GM18519 (cell line): ENCODE results near the gene IVD.

Experiments
- ATAC-seq: cut with Tn5 transposase; IDR thresholded peaks from one replicate; pipeline ENCODE4 v1.9.1; 2021; ENCODE audit warnings: mild to moderate bottlenecking, moderate library complexity; ENCODE audit not compliant: unreplicated experiment, low FRiP score

Gene IVD

DNA sequence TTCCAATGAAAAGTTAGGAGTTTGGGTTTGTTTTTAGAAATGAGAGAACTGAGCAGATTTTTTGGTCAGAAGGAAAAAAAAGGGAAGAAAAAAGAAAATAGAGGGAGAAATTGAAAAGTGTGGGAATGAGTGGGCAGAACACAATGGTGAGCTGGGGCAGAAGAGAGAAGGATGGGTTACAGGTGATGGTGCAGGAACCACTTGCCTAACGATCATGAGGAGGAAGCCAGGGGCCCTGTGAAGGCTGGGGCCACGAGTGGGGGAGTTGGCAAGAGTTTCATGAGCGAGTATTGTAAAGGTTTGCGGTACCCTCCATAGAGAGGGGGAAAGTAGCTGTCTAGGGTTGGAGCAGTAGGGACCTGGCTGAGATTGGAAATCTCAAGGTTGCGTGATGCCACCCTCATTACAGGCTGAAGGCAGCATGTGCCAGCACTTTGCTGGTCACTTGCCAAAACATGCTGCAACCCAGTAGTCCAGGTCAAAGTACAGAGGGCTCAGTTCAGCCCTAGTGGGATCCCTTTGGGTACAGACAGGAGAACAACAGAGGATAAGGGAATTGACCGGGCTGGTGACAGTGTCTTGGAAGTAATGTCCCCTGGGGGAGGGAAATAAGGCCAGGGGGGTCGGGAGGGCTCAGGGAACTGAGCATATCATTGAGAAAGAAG, 6.6 kb downstream of the IVD start:
- ATAC-seq: no peak

- ATAC-seq: no peak
Measured at GRCh38 chr15:40413036-40413435, 7.4 kb downstream of the IVD start.

- no peak for ATAC-seq
Measured at GRCh38 chr15:40414816-40415215, 9.2 kb downstream of the IVD start.

- no peak for ATAC-seq
Measured at GRCh38 chr15:40415226-40415625, 9.6 kb downstream of the IVD start.

GRCh38 chr15:40416056-40416455, 10.5 kb downstream of the IVD start:
- no peak for ATAC-seq

DNA sequence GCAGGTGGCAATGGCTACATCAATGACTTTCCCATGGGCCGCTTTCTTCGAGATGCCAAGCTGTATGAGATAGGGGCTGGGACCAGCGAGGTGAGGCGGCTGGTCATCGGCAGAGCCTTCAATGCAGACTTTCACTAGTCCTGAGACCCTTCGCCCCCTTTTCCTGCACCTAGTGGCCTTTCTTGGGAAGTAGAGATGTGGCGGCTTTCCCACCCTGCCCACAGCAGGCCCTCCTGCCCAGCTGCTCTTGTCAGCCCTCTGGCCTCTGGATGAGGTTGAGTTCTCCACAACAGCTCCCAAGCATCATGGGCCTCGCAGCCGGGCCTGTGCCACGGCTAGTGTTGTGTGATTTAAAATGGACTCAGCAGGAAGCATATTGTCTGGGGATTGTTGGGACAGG, 12.5 kb downstream of the IVD start:
- no peak for ATAC-seq

DNA sequence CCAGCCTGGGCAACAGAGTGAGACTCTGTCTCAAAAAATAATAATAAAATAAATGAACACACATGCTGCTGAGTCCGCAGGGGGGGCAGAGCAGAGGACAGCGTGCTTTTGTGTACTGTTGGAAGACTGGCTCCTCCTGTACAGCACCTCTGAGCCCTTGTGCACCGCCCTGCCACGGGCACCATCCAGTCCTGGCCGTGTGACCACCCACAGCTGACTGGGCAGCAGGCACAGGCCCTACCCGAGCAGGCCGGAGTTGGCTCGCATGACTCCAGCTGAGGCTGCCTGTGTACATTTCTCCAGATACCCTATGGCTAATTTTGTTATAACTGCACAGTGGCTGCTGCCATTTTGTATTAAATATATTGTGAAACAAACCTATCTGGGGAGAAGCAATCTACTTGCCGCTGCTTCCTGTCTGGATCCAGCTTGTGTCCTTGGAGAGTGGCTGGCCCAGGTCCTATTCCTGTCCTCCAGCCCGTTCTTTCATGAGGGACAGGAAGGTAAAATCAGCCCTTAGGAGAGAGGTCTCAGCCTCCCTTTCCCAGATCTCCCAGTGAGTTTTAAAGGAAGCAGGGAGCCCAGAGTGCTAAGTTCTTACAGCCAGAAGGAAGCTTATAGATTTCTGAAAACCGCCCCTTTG, 14.6 kb downstream of the IVD start:
- no peak for ATAC-seq

DNA sequence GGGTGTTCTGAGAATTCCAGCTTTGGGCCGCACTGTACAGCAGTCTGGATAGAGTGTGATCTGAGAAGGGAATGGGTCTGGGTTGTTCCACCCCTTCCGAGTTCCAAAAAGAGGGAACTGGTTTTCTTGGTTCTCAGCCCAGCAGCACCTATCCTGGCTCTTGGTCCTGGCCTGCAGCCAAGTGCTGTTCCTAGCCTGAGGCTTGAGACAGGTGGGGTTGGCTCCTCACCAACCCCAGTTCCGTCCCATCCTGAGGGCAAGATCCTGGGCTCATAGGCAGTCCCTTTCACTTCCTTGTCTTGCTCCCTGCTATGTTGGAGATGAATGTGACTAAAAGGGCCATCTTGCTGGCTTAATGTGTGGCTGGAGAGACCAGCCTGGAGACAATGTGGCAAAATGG, 15.2 kb downstream of the IVD start:
- no peak for ATAC-seq

- no peak for ATAC-seq
Measured at GRCh38 chr15:40421246-40422157, 15.9 kb downstream of the IVD start.

DNA sequence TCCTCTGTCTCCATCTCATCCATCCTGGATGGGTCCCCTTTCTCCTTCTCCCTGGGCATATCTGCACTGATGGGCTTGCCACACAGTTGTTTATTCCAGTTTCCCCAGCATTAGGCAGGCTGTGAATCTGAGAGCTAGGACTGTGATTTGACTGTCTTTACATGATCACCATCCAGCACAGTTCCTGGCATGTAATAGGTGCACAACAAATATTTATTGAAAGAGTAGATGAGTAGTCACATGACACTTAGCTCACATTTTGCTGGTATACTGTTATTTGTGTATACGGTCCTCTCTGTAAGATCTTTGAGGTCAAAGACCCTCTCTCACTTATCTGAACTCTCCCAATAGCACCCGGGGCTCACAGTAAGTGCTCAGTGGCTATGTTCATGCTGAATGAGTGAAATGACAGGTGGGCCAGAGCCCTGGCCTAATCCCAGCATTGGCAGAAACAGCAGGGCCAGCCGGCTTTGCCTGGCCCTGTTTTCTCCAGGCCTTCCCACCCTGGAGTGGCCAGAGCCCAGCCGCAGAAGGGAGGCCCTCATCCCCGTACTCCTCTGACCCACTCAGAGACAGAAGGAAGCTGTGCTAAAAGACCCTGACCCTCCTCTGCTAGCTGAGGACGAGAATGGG, 19.0 kb downstream of the IVD start:
- ATAC-seq: no peak

GRCh38 chr15:40425681-40426080, 20.1 kb downstream of the IVD start:
- ATAC-seq: no peak

DNA sequence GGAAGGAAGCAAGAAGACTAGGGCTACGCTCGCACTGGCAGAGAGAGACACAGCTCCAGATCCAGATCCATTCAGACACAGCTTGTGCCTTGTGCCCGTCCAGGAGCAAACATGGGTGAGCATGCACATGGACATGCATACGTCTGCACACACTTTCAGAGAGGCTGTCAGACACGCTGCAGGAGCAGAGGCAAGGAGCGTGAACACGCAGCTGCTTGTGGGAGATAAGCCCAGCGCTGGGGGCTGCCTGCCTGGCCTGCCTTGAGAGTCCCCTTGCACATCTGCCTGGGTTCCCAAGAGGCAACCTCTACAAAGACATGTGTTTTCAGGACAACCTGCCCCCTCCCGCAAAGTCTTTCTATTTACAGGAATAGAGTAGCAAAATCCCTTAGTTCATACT, 21.6 kb downstream of the IVD start:
- ATAC-seq: no peak

- no peak for ATAC-seq
Measured at GRCh38 chr15:40428185-40428584, 22.6 kb downstream of the IVD start.

- ATAC-seq: no peak
Measured at GRCh38 chr15:40429068-40429710, 23.6 kb downstream of the IVD start.

DNA sequence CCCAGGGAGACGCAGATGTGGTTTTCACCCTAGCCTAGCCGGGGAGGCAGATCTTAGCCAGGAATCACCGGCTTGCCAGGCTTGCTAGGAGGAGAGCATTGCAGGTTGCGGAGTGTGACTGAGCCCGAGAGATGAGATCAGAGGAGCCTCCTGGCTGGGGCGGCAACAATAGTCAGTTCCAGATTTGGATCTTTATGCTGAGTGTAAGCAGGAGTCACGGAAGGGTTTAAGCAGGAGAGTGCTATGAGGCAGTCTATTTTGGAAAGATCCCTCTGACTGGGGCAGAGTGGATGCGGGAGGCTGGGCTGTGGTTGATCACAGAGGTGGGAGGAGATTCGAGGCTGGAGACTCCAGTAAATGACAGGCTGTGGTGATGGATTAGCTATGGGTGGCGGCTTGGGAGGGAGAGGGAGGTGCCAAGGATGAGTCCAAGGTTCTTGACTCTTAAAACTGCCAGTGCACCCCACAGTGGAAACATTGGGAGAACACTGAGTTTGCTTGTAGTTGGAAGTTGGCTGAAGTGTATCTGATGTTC, 24.7 kb downstream of the IVD start:
- no peak for ATAC-seq

GRCh38 chr15:40435023-40435709, 29.6 kb downstream of the IVD start:
- no peak for ATAC-seq

DNA sequence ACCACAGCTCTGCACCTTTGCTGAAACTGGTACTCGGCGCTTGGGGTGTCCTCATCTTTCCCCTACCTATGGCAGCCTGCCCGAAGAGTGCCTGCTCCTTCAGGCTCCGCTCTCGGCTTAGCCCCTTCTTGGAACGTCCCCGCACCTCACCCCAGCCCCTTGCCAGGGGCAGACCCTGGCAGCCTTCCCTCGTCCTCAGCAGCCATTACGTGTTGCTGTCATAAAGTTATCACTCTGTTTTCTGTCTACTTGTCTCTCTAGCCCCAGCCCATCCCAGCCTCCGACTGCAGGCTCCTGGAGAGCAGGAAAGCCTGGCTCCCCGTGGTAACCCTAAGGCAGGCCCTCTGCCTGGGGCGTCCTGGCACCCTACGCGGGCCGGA, 30.1 kb downstream of the IVD start:
- ATAC-seq: no peak

GRCh38 chr15:40436116-40436891, 30.7 kb downstream of the IVD start:
- no peak for ATAC-seq
